NCI-H2196 (cell line): ENCODE results near the gene NKX6-1.

ENCODE experiments used
- DNase-seq: peaks from one replicate; lab custom pipeline; 2025; ENCODE audit not compliant: unreplicated experiment; lab: John Stamatoyannopoulos, UW

Gene NKX6-1

DNA sequence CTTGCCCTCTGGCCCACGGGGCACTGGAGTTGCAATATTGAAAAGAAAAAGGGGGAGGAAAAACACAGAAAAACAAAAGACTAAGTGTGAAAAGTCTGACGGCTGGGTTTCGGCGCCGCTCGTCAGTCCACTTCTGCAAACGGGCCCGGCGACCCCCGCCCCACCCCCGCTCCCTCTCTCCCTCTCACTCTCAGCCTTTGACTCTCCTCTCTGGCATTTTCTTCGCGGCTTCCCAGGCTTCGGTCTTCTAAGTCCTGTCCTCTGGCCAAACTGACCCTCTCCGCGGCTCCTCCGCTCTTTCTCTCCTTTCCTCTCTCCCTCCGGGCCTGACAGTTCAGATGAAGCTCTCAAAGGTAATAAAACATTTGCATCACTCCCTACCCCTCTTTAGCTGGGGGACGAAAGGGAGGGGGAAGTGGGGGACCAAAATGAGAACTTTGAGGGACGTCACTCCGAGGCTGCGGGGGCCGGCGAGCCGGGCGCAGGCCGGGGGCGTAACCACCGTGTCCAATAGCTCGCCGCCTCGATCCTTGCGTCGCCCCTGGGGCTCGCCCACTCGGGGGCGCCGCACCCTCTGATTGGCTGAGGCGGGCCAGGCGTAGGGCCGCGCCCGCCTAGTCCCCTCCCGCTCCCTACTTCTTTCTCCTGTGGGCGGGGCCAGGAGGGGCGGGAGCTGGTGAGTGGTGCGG is at the start of gene NKX6-1:
Gene NKX6-1 (minus strand): TSS at position 358 of the 689 bp plus-strand sequence. CDS start 1,064 bp downstream, outside the sequence.
- no peak for DNase-seq

DNA sequence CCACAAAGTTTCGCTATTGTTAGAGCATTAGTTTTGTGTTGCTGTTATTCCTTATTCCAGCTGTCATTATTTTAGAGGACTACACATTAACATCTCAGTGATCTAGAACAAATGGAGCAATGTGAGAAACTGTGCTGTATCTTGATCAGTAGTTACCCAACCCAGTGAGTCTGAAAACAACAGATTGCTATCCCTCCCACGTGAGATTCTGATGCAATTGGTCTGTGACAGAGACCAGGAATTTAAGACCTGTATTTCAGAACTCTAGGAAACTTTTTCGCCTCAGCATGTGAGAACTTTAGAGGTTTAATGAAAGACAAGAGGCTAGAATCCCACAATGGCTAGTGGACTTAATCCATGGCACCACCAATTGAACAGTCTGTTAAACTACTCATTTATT is 48.1 kb upstream of the NKX6-1 start:
- DNase-seq: no peak

DNA sequence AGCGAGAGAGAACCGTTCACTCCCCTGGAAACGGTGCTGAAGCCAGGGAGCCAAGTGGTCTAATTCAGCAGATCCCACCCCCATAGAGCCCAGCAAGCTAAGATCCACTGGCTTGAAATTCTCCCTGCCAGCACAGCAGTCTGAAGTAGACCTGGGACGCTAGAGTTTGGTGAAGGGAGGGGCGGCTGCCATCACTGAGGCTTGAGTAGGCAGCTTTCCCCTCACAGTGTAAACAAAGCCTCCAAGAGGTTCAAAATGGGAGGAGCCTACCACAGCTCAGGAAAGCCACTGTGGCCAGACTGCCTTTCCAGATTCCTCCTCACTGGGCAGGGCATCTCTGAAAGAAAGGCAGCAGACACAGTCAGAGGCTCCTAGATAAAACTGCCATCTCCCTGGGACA is 46.0 kb upstream of the NKX6-1 start:
- DNase-seq: no peak

DNA sequence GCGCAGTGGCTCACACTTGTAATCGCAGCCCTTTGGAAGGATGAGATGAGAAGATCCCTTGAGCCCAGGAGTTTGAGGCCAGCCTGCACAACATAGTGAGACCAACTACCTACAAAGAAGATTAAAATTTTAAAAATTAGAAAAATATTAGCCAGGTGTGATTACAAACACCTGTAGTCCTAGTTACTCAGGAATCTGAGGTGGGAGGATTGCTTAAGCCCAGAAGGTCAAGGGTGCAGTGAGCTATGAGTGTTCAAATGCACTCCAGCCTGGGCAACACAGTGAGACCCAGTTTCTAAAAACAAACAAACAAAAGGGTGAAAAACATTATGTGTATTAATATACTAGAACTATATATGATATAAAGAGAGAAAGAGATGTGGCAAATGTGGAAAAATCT is 36.8 kb upstream of the NKX6-1 start:
- DNase-seq: no peak

DNA sequence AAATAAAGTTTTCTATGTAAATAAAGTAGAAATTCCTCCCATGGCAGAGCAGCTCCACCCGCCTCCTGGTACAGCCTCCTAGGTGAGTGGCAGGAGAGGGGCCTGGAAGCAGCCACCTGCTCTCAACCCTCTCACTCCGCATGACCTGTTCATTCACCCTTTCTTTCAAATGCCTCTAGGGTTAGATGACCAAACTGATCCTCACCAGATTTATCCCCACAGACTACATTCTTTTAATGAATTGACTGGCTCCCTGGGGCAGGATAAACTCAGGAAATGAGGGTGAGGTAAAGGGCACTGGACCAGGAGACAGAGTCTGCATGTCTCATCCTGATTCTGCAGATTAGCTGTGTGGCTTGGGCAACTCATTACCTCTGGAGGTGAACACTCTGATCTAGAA is 32.6 kb upstream of the NKX6-1 start:
- DNase-seq: no peak

DNA sequence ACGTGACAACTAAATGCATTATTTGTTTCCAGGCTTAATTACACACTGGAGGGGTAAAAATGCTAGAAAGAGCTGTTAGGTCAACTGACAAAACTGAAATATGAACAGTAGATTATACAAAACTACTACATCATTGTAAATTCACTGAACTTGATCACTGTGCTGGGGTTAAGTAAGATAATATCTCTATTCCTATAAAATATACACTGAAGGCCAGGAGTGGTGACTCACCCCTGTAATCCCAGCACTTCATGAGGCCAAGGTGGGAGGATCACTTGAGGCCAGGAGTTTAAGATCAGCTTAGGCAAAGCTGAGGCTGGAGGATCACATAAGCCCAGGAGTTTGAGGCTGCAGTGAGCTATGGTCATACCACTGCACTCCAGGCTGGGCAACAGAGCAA is 31.8 kb upstream of the NKX6-1 start:
- DNase-seq: no peak

DNA sequence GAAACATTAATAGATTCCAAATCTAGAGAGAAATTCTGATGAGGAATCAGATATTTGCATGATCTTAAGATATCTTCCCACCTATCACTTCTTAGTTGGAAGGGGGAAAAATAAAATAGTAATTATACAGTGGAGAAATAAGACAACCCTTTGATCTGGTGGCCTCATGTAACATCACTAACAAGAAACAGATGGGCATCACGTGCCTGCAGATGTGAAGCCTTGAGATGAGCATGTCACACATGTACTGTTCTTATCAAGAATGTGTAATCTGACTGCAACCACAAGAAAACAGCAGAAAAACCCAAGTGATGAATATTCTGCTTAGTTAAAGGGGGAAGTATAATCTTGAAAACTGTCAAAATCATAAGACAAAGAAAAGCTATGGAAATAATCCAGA is 31.4 kb upstream of the NKX6-1 start:
- no peak for DNase-seq

DNA sequence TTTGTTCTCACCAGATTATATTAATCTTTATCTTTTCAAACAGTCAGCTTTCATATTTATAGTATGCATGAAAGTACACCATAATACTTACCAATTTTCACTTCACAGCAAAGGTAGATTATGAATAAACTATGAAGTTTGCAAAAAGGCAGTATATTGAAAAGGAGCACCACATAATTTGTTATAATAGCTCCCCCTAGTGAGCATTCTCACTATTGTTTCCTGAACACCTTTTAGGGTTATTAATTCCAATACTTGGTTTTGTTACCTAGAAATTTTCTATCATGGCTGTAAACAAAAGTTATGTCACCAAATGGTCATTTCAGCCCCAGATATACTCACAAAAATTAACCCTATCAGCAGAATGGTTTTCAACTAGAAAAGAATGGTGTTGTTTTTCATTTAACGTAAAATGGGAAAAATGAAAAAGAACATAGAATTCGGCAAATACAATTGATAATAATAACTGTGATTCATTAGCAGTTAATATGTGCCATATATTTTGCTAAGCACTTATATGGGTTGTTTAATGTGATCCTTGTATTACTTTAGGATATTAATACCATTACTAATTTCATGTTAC is 30.2 kb upstream of the NKX6-1 start:
- peak; percentile 24 for DNase-seq

DNA sequence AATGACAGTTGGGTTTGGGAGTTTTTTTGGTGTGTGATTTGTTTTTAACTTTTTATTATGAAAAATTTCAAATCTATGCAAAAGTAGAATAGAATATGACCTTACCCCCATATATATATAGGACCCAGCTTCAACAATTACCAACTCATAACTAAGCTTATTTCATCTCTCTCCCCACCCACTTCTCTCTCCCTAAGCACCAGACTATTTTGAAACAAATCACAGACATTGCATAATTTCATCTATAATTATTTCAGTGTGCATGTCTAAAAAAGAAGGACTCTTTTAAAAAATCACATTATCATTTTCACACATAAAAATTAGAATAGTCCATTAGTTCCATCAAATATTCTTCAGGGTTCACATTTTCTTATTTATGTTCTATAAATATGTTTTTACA is 28.3 kb upstream of the NKX6-1 start:
- no peak for DNase-seq

DNA sequence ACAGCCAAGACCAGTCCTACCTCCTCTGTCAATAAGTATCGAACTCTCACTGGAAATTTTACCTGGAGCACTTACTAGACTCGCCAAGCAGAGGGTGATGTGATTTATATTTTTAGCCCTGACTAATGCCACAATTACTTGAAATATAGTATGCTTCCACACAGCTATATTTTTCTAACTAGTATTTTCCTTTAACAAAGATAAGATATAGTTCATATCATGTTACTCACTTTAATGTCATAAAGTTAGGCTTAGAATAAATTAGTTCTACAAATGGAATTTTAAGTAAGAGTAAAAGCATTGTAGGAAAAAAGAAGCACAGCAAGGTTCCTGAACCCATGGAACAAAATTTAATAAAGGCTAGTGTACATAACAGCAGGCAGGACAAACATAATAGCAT is 16.0 kb upstream of the NKX6-1 start:
- DNase-seq: no peak

DNA sequence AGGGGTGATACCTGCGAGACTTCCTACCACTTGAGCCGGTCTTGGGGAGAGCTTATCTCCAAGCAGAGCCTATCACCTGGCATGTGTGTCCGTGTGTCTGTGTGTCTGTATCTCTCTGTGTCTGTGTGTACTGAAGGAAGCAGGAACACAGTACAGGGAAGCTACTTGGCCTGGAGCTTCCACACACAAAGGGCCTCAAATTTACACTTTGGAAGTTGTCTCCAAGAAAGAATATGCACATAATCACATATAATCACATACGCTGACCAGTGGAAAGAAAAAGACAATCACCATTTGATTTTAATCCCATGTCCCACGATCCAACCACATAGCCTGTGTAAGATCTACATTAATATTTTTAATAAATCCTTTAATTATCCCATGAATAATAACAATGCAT is 13.2 kb upstream of the NKX6-1 start:
- DNase-seq: no peak

DNA sequence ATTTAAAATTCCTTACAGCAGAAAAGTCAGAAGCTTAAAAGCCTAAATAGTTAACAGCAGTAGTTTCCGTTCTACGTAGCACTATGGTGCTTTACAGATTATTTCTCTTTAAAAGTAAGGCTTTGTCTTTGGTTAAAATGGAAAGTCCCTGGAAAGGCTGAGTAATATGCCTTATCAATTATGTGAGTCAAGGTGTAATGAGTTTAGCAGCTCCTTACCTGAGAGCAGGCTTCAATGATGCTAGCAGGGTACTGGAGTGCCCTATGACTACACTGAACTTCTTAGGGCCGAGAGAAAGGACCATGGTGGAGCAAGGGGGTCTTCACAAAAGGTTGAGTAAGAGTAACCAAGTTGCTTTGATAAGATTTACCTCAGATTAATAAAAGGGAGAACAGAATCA is 12.6 kb upstream of the NKX6-1 start:
- no peak for DNase-seq

DNA sequence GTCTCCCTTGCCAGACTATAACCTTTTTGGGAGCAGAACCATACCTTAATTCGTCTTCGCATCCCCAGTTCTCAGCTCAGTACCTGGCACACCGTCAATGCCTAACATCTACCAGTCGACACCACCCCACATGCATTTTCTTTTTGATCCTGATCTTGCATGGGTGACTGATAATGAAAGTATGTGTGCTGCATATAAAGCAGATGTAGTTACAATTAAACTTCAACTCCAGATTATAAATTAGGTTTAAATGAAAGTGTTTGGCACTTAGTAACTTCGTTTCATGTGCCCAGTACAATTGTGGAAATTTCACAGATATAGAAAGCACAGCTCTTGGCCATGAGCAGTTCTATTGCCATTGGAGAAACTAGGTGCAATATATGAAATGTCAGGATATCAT is 8.8 kb upstream of the NKX6-1 start:
- DNase-seq: no peak

DNA sequence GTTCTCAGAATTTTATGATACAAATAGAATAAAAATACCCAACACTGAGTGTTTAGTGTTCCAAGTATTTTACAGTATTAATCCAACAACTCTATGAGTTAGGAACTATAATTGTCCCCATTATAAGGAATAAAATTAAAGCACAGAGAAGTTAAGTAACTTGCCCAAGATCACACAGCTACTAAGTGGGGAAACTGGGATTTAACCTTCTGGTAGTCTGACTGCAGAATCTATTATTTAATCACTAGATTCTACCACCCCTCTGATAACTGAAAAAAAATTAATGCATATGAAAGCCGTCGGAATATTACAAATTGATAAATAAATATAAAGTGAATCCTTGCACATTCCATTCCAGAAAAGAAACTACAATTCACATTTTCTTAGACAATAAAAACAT is 5.7 kb upstream of the NKX6-1 start:
- DNase-seq: no peak

DNA sequence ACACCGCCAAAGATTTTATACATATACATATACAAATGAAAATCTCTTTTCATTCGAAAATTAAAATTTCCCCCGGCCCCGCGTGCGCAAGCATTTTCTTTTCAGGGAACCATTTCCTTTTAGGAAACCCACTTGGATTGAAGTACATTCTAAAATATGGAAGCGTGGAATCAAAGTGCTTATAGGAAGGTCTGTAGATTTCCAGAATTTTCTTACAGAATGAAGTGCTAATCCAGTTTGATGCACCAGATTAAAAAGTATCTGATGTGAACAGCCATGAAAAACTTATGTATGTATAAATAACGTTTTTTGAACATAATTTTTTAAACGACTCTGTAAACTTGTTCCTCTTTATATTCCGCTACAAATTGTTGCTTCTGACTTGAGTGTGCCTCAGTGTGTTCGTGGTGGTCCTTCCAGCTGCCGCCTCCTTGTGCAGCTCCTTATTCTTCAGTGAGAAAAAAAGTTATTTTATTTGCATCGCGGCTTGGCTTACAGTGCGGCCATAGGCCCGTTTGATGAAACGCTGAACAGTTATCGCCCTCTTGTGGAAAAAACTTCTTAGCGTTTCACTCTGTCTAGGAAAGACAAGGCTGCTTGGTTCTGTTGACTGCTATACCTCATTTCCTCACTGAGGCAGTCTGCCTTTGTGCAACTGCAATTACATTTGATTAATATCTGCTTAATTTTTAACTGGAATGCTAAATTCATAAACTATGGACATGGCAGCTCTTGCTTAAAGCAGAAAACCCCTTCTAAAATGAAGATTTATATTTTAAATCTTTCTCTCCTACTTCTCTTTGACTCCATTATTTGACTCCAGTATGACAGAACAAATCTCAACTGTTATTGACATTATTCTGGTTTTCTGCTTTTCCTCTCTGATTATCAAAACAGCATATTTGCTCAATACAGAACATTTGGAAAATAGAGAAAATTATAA is 4.7 kb upstream of the NKX6-1 start:
- DNase-seq: peak; percentile 35

DNA sequence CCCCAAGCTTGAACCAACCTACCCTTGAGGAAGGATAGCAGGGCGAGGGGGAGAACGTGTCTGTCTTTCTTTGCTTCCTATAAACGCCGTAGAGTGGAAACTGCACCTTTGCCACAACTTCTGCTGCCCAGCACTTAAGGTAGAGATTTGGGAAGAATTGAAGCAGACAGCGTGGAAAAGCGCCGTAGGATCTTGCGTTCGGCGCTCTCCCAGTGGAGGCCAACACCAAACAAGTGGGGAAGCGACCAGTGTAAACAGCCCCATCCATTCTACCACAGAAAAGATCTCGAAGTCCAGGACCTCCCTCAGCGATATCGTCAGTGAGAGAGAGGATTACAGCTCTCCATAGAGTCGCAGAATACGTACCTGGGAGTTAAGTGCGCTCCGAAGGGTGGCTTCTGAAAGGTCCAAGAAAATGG is 3.9 kb upstream of the NKX6-1 start:
- no peak for DNase-seq

DNA sequence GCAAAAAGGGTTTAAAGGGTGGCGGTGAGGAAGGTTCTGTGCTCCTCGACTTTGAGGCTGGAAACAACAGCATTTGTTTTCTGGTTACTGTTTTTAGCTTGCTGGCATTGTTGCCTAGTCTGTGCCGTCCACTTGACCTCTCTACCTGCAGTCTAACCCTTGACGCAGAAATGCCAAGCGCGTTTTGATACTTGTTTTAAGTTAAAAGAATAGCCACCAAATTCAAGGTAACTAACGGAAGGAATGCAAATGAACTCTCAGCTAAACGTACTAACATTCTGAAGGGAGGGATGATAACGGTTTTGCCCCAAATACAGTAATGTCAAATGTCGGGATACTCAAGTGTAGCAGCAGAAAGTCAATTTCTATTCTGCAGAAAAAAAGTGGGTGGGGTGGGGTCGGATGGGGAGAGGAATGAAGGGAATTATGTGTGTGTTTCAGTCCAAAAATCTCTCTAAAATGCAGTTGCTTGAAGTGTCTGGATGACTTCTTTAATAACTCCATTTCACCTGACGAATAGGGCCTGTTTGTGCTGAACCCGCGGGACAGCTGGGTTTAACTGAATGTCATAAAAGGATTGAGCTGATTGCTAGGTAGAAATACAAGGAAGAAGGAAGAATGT is 3.4 kb upstream of the NKX6-1 start:
- DNase-seq: no peak

DNA sequence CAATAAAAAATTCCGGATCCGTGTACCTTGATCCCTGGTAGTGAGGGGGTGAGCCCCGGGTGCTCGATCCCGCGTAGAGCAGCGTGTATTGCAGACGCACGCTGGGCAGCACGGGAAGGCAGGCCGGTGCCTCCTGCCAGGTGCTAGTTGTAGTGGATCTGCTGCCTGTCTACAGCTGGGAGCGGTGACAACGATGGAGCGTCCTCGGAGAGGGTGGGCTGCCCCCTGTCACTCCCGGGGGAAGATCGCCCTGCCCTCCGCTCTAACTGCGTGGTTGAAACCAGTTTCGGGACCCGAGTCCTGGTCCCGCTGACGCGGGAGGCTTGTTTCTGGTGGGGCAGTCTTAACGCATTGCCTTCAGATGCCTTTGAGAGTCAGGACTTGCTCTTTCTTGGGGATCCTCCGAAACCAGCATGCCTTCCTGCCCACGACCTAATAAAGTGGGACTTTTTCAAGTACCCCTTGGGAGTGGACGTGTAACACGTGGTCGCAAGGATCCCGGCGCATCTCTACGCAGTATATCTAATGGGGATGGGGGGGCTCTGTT is 2.7 kb upstream of the NKX6-1 start:
- DNase-seq: no peak

DNA sequence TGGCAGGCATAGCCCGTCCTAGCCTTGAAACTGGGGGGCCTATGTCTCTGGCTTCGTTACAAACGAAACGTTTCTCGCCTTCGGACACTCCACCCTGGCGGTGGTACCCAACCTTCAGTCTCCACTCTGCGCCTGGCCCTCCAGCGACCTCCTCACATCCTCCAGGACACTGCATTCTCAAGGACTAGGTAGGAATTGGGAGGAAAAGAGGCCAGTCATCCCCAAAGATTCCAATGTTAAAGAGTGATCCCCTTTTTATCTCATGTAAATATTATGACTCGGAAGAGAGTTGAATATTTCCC is 2.1 kb upstream of the NKX6-1 start:
- no peak for DNase-seq

DNA sequence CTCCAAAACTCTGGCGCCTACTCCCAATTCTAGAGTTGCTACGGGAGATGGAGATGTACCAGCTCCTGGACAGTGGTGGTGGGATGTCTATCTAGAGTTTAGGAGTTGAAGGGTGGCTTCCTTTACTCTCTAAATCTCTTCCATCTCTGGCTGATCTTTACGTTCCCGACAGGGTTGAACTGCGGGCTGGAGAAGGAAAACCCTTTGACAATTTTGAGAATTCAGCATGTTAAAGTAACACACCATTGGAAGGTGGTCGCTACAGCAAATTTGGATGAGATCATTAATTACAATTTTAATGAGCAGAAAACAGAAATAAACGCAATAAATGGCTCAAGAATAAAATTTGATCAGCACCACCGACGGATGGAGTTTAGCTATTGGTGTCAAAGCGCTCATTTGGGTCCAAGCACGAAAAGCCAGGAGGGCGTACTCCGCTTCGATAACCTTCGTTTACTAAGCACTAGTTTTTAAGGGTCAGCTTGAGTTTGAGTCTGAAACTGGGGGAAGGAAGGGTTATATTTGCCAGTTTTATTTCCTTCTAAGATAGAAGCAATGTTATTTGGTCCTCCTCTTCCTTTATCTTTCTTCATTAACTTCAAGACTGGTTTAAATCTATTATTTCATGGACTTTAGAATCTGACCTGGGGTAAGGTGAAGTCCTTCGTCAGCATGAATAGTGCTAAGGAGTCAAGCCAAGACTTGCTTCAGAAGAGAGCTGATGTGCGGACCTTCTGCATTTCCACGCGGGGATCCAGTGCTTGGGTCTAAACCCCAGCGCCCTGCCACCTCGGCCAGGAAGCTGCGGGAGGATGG is 1.5 kb upstream of the NKX6-1 start:
- no peak for DNase-seq

DNA sequence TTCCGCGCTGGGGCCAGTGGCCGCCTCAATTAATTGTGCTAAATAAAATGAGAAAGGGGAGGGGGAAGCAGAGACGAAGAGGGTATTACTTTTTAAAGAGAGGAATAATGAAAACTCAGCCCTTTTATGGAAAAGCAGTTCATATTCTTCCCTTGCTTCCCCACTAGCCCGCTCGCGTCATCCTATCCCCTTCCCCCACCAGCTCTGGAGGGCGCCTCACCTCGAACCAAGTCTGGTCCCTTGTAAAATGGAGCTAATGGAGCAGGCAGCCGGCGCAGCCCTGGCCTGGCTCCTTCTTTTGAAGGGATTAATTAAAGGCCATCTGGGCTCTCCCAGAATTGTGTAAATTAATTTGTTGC is 511 bp upstream of the NKX6-1 start:
- DNase-seq: no peak
